ENCODE measurements around the gene SMAD5.
A peak's percentile ranks its signal among the peaks of the same experiment; 100 is the strongest.

SMAD5 gene

DNA sequence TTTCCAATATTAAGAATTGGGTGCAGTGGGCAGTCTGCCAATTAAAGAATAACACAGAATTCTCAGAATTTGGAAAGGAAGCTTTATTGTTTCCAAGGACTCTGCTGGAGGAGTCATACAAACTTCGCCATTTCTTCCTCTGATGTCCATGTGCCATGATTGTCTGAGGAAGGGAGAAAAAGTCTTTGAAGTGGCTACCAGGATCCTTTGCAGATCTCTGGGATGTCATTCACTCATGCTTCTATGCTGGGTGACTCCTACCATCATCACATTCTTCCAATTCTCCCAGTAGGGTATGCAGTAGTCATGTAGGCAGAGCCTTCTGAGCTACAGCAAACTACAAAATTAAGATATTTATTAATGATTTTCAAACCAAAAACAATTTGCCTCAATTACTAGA, 3.2 kb upstream of the SMAD5 start:
- DNase-seq (ENCODE audit: low read depth), result no peak
- no peak overlapping the region for H3K4me3 ChIP-seq (replicated peaks; ENCODE audit: low read depth, low read length)
- no peak for TF ChIP-seq CTCF (IDR thresholded peaks at IDR 0.05; ENCODE audit: low read length, missing control alignments)

GRCh38 chr5:136130581-136130980, 2.1 kb upstream of the SMAD5 start:
- no peak overlapping the region for H3K4me3 ChIP-seq (replicated peaks; ENCODE audit: low read depth, low read length)
- no peak for TF ChIP-seq CTCF (IDR thresholded peaks at IDR 0.05; ENCODE audit: low read length, missing control alignments)
- DNase-seq (ENCODE audit: low read depth), result no peak

- H3K4me3 ChIP-seq (replicated peaks; ENCODE audit: low read depth, low read length), result peak overlapping the region; percentile 90
- no peak for DNase-seq (ENCODE audit: low read depth)
- no peak for TF ChIP-seq CTCF (IDR thresholded peaks at IDR 0.05; ENCODE audit: low read length, missing control alignments)
These were observed 558 bp upstream of the SMAD5 start for GRCh38 chr5:136132087-136132486.

DNA sequence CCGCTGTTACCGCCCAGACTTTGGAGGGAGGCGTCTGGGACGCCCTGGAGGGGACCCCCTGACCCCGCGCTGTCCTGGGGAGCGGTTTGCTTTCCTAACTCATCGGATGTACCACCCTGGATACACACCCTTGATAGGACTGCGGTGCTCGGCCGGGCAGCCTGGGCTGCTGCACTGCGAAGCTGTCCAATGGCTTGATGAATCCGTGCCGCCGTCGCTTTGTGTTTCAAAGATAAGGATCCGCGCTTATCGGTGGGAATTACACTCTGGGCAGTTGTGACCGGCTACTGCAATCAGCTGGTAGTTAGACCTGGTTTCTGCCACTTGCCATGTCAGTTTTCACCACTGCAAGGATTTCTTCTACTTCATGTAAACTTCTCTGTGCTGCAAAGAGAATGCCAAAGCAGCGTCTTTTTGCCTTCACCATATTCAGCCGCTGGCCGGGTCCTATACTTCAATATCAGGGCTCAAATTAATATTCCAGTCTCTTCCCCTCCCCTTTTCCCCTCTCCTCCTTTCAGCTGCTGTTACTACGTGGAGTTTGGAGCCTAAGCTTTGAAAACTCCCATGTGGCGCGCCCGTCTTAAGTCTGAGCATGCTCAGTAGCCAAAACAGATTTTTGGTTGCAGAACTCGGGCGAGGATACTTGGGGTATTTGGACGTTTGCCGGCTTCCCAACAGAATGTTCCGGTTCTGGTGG, 727 bp downstream of the SMAD5 start:
- DNase-seq (ENCODE audit: low read depth), result peak; percentile 77
- no peak for TF ChIP-seq CTCF (IDR thresholded peaks at IDR 0.05; ENCODE audit: low read length, missing control alignments)
- peak overlapping the region; percentile 90 for H3K4me3 ChIP-seq (replicated peaks; ENCODE audit: low read depth, low read length)

DNA sequence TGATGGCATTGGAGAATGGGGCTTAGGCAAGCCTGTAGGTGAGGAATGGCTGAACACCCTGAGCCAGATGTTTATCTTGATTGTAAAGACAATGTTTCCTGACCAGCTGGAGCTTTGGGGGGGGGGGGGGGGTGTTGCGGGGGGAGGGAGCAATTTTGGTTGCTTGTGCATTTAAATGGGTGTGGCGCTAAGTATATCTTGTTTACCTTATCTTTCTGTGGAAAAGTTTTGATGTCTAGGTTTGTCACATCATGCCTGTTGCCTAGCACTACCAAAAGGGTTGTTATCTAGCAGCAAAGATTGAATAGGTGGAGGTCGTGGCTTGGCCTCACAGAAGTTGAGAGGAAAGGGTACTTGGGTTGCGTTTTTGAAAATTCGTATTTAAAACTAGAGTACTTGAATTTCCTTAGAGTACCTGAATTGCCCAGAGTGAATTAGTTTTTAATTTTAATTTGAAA, 1.3 kb downstream of the SMAD5 start:
- no peak for TF ChIP-seq CTCF (IDR thresholded peaks at IDR 0.05; ENCODE audit: low read length, missing control alignments)
- peak overlapping the region; percentile 90 for H3K4me3 ChIP-seq (replicated peaks; ENCODE audit: low read depth, low read length)
- no peak for DNase-seq (ENCODE audit: low read depth)

DNA sequence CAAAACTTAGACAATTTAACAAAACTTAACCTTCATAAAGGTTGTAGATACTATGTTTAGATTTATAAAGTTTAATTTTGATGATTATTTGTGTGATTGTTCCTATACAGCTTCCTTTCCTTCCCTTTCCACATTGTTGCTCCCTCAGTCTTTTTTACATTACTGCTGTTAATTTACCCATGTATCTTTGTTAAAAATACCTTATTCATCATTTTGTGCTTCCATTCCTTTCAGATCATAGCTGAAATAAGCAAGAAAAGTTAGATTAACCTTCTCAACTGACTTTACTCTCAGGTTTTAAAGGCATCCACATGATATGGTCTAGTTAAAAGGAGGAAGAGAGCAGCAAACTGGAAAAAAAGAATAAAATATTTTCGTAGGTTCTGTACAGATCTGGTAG, 2.0 kb downstream of the SMAD5 start:
- no peak for DNase-seq (ENCODE audit: low read depth)
- no peak for TF ChIP-seq CTCF (IDR thresholded peaks at IDR 0.05; ENCODE audit: low read length, missing control alignments)
- peak overlapping the region; percentile 90 for H3K4me3 ChIP-seq (replicated peaks; ENCODE audit: low read depth, low read length)

GRCh38 chr5:136135536-136135935, 2.9 kb downstream of the SMAD5 start:
- no peak for TF ChIP-seq CTCF (IDR thresholded peaks at IDR 0.05; ENCODE audit: low read length, missing control alignments)
- no peak overlapping the region for H3K4me3 ChIP-seq (replicated peaks; ENCODE audit: low read depth, low read length)
- DNase-seq (ENCODE audit: low read depth), result no peak
